ENCODE data around the gene C12orf75.
"Not testable (repeated sequence)": the region's sequence is repeated elsewhere in the genome, so short reads cannot be mapped to it uniquely, and the experiment has no call there.

Gene C12orf75

GRCh38 chr12:105384220-105384619, 53.7 kb downstream of the C12orf75 start:
- no peak for DNase-seq

- DNase-seq, result no peak
Measured at GRCh38 chr12:105384916-105385535, 54.5 kb downstream of the C12orf75 start.

- no peak for DNase-seq
Measured at GRCh38 chr12:105386431-105386830, 55.9 kb downstream of the C12orf75 start.

GRCh38 chr12:105391231-105391630, 60.7 kb downstream of the C12orf75 start:
- no peak for DNase-seq

GRCh38 chr12:105393587-105393986, 63.1 kb downstream of the C12orf75 start:
- no peak for DNase-seq

GRCh38 chr12:105396024-105396423, 65.5 kb downstream of the C12orf75 start:
- no peak for DNase-seq

GRCh38 chr12:105396983-105397382, 66.5 kb downstream of the C12orf75 start:
- no peak for DNase-seq

- no peak for DNase-seq
Measured at GRCh38 chr12:105398930-105399329, 68.4 kb downstream of the C12orf75 start.

- no peak for DNase-seq
Measured at GRCh38 chr12:105399428-105400081, 69.1 kb downstream of the C12orf75 start.

GRCh38 chr12:105400227-105400626, 69.7 kb downstream of the C12orf75 start:
- no peak for DNase-seq

GRCh38 chr12:105401198-105401597, 70.7 kb downstream of the C12orf75 start:
- no peak for DNase-seq

GRCh38 chr12:105402366-105402765, 71.9 kb downstream of the C12orf75 start:
- DNase-seq, result no peak

- no peak for DNase-seq
Measured at GRCh38 chr12:105403095-105403494, 72.6 kb downstream of the C12orf75 start.

- not testable (repeated sequence) for DNase-seq
Measured at GRCh38 chr12:105404134-105404533, 73.6 kb downstream of the C12orf75 start.

GRCh38 chr12:105406497-105406896, 76.0 kb downstream of the C12orf75 start:
- DNase-seq, result no peak

GRCh38 chr12:105409279-105409678, 78.8 kb downstream of the C12orf75 start:
- DNase-seq, result no peak

- DNase-seq, result no peak
Measured at GRCh38 chr12:105409801-105410471, 79.4 kb downstream of the C12orf75 start.

- no peak for DNase-seq
Measured at GRCh38 chr12:105413911-105414487, 83.5 kb downstream of the C12orf75 start.

GRCh38 chr12:105417732-105418131, 87.2 kb downstream of the C12orf75 start:
- DNase-seq, result no peak

- no peak for DNase-seq
Measured at GRCh38 chr12:105418229-105418628, 87.7 kb downstream of the C12orf75 start.

- no peak for DNase-seq
Measured at GRCh38 chr12:105418821-105419291, 88.4 kb downstream of the C12orf75 start.

GRCh38 chr12:105419606-105420005, 89.1 kb downstream of the C12orf75 start:
- DNase-seq, result no peak

GRCh38 chr12:105420046-105420445, 89.6 kb downstream of the C12orf75 start:
- DNase-seq, result no peak

All from activated CD4-positive, alpha-beta T cell treated with anti-CD3 and anti-CD28 coated beads for 48 hours (primary cell).